Body of pancreas (tissue), 4 donors: ENCODE results near the gene NOP16.

Experiments
- CTCF ChIP-seq, 7 experiments: fragments of 450-650 bp in 4 of 7; fragments of 200-600 bp in 3 of 7; sonication (generic) in 3 of 7; IDR thresholded peaks; one replicate each; pipeline ENCODE4 v1.5.1; 2016 to 2019; ENCODE audit warnings: antibody characterized with exemption in 7 of 7
- POLR2A ChIP-seq, 3 donors: fragments of 450-650 bp; IDR thresholded peaks; one replicate each; pipeline ENCODE4 v1.6.1; 2016; ENCODE audit warnings: antibody characterized with exemption in 3 of 3, mild to moderate bottlenecking in 2 of 3

- TF ChIP-seq CTCF (IDR thresholded peaks at IDR 0.05) (no peak), POLR2A (IDR thresholded peaks at IDR 0.05) (no peak)
Measured at GRCh38 chr5:176436656-176437055, 48.3 kb upstream of the NOP16 start.
